Calu3 (cell line): ENCODE results near the gene RAVER1. TPM values are rescaled to one million over a fixed set of nuclear protein-coding genes. Genes with fewer than 3 reads are reported as not detected.
A peak's percentile ranks its signal among the peaks of the same experiment; 100 is the strongest.

ENCODE experiments used
- BruUV-seq: library from RNA; stranded (reverse); fragments of 400-500 nt; replicated peaks from 2 replicates; lab custom pipeline; 2021; lab: Mats Ljungman, UMichigan
- CTCF ChIA-PET: fragments of 300-600 bp; sonication (Branson Sonifier 250); formaldehyde crosslinking; loops from one replicate; lab custom pipeline; 2022; ENCODE audit warnings: antibody characterized with exemption; lab: Charles Lee
- DNase-seq: peaks from one replicate; pipeline ENCODE4 v3.0.0; 2022
- H3K27ac Mint-ChIP-seq: one replicate; pipeline ENCODE4 v1.8.0; 2022; ENCODE audit warnings: mixed read lengths; ENCODE audit not compliant: unreplicated experiment
- H3K27me3 Mint-ChIP-seq: one replicate; pipeline ENCODE4 v1.8.0; 2022; ENCODE audit warnings: mixed read lengths; ENCODE audit not compliant: unreplicated experiment
- H3K36me3 Mint-ChIP-seq: one replicate; pipeline ENCODE4 v1.8.0; 2022; ENCODE audit warnings: mild to moderate bottlenecking, moderate library complexity, mixed read lengths; ENCODE audit not compliant: insufficient read depth, unreplicated experiment
- H3K4me1 Mint-ChIP-seq: one replicate; pipeline ENCODE4 v1.8.0; 2022; ENCODE audit warnings: mild to moderate bottlenecking, low read depth, mixed read lengths; ENCODE audit not compliant: unreplicated experiment
- H3K4me3 Mint-ChIP-seq: one replicate; pipeline ENCODE4 v1.8.0; 2022; ENCODE audit warnings: mild to moderate bottlenecking, low read depth, moderate library complexity, mixed read lengths; ENCODE audit not compliant: unreplicated experiment
- H3K9me3 Mint-ChIP-seq: one replicate; pipeline ENCODE4 v1.8.0; 2022; ENCODE audit warnings: low read depth, mixed read lengths; ENCODE audit not compliant: unreplicated experiment
- intact Hi-C: fragments of 100-400 bp; cut with micrococcal nuclease; formaldehyde crosslinking; loops from one replicate; pipeline ENCODE4 v1.10.0; 2022; ENCODE audit not compliant: unreplicated experiment
- total RNA-seq: library from RNA; stranded (reverse); gene quantifications from 2 replicates; pipeline ENCODE4 v1.2.3, GENCODE V29; 2022
- TF ChIP-seq, protein P1 (sequence below): fragments of 200-600 bp; IDR thresholded peaks from one replicate; pipeline ENCODE4 v1.8.0; 2022; ENCODE audit warnings: antibody characterized with exemption; ENCODE audit not compliant: unreplicated experiment

Gene RAVER1
- total RNA-seq, 1 experiment from 2014 or later, result 43.2 TPM

DNA sequence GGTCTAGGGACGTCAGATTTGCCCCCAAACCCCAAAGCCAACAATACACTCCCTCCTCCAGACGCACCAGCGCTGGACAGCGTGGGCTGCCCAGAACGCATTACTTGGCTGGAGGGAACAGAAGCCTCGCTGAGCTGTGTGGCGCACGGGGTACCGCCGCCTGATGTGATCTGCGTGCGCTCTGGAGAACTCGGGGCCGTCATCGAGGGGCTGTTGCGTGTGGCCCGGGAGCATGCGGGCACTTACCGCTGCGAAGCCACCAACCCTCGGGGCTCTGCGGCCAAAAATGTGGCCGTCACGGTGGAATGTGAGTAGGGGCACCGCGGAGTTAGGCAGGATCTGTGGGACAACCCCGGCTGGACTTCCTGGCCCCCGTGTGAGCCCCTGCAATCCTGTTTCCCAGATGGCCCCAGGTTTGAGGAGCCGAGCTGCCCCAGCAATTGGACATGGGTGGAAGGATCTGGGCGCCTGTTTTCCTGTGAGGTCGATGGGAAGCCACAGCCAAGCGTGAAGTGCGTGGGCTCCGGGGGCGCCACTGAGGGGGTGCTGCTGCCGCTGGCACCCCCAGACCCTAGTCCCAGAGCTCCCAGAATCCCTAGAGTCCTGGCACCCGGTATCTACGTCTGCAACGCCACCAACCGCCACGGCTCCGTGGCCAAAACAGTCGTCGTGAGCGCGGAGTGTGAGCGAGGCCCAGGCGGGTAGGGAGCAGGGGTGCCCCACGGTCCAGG is 39.5 kb downstream of the RAVER1 start:
- CTCF ChIA-PET, result no interaction called here
- Mint-ChIP-seq H3K36me3 (peaks cover 38% of the 10 kb centered on the region), H3K27me3 (peaks cover 30% of the 10 kb centered on the region), H3K4me1 (peaks cover 10% of the 10 kb centered on the region), H3K9me3 (no peaks in the 10 kb centered on the region), H3K4me3 (no peak overlapping the region), H3K27ac (no peak overlapping the region)
- no peak for DNase-seq
- no TSS peak for BruUV-seq
- intact Hi-C loops, result no loop called here
- TF ChIP-seq, protein P1, sequence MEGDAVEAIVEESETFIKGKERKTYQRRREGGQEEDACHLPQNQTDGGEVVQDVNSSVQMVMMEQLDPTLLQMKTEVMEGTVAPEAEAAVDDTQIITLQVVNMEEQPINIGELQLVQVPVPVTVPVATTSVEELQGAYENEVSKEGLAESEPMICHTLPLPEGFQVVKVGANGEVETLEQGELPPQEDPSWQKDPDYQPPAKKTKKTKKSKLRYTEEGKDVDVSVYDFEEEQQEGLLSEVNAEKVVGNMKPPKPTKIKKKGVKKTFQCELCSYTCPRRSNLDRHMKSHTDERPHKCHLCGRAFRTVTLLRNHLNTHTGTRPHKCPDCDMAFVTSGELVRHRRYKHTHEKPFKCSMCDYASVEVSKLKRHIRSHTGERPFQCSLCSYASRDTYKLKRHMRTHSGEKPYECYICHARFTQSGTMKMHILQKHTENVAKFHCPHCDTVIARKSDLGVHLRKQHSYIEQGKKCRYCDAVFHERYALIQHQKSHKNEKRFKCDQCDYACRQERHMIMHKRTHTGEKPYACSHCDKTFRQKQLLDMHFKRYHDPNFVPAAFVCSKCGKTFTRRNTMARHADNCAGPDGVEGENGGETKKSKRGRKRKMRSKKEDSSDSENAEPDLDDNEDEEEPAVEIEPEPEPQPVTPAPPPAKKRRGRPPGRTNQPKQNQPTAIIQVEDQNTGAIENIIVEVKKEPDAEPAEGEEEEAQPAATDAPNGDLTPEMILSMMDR, result no peak

DNA sequence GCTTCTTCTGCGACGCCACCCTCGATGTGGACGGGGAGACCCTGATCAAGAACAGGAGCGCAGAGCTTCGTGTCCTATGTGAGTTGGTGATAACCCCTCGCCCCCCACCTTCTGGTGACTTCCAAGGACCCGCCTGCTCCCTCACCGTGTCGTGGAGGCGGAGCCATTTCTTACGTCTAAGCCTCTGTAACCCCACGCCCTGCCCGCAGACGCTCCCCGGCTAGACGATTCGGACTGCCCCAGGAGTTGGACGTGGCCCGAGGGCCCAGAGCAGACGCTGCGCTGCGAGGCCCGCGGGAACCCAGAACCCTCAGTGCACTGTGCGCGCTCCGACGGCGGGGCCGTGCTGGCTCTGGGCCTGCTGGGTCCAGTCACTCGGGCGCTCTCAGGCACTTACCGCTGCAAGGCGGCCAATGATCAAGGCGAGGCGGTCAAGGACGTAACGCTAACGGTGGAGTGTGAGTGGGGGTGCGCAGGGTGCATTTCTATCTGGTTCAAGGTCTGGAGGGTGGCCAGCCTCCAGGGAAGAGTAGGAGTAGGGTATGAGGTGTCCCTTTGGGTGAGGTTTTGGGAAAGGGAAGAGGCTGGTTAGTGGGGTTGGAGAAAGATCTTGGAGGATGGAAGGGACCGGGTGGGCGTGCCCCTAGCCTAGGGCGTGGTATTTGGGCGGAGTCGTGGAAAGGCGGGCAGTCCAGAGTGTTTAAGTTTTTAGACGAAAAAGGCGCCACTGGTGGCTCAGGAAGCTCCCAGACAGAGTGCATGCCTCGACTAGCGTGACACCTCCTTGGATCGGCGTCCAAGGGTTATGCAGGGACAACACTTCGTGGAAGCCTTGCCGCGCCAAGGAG is 40.3 kb downstream of the RAVER1 start:
- BruUV-seq, result no TSS peak
- Mint-ChIP-seq H3K27ac (peak overlapping the region; percentile 27), H3K4me1 (peaks cover 15% of the 10 kb centered on the region), H3K4me3 (peak overlapping the region; percentile 59), H3K36me3 (peaks cover 46% of the 10 kb centered on the region), H3K9me3 (no peaks in the 10 kb centered on the region), H3K27me3 (peaks cover 30% of the 10 kb centered on the region)
- TF ChIP-seq, protein P1, result no peak
- no peak for DNase-seq
- CTCF ChIA-PET, result no interaction called here
- intact Hi-C loops, result no loop called here

GRCh38 chr19:10292206-10292788 is 41.0 kb downstream of the RAVER1 start:
- DNase-seq, result peak; percentile 89
- H3K9me3 Mint-ChIP-seq, result no peaks in the 10 kb centered on the region
- TF ChIP-seq, protein P1, result no peak
- H3K27ac Mint-ChIP-seq, result peak overlapping the region; percentile 16
- H3K4me3 Mint-ChIP-seq, result peak overlapping the region; percentile 59
- no TSS peak for BruUV-seq
- CTCF ChIA-PET, result interaction anchor here (1.4 kb wide), 1 partner anchor 21 kb away, joined by 4 read pairs; the partner anchor contains the start of gene ICAM1
- H3K27me3 Mint-ChIP-seq, result peaks cover 30% of the 10 kb centered on the region
- peaks cover 15% of the 10 kb centered on the region for H3K4me1 Mint-ChIP-seq
- intact Hi-C loops, result no loop called here
- H3K36me3 Mint-ChIP-seq, result peaks cover 49% of the 10 kb centered on the region

DNA sequence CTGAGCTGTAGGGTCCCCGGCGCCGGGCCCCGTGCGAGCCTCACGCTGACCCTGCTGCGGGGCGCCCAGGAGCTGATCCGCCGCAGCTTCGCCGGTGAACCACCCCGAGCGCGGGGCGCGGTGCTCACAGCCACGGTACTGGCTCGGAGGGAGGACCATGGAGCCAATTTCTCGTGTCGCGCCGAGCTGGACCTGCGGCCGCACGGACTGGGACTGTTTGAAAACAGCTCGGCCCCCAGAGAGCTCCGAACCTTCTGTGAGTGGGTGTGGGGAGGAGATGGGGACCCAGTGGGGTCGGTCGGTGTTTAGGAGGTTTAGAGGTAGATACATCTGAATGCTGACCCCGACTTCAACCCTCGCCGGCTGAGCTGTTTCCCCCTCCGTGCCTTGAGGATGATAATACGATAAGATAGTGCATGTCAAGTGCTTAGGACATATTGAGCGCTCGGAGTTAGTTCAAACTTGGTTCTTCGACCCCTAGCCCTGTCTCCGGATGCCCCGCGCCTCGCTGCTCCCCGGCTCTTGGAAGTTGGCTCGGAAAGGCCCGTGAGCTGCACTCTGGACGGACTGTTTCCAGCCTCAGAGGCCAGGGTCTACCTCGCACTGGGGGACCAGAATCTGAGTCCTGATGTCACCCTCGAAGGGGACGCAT is 41.6 kb downstream of the RAVER1 start:
- Mint-ChIP-seq H3K27ac (peak overlapping the region; percentile 16), H3K27me3 (peaks cover 30% of the 10 kb centered on the region), H3K4me1 (peaks cover 15% of the 10 kb centered on the region), H3K36me3 (peaks cover 49% of the 10 kb centered on the region), H3K4me3 (peak overlapping the region; percentile 59), H3K9me3 (no peaks in the 10 kb centered on the region)
- BruUV-seq, result no TSS peak
- CTCF ChIA-PET, result interaction anchor here (0.6 to 1.4 kb wide), 3 partner anchors 21 to 33 kb away, joined by 3 to 4 read pairs (median 3); partner anchors contain the start of gene ICAM1
- intact Hi-C loops, result no loop called here
- no peak for DNase-seq
- TF ChIP-seq, protein P1, result no peak
